HG02759 (cell line): Measurements from ENCODE around the gene TMCC1.
A peak's percentile ranks its signal among the peaks of the same experiment; 100 is the strongest.
"Not testable (repeated sequence)": the region's sequence is repeated elsewhere in the genome, so short reads cannot be mapped to it uniquely, and the experiment has no call there.

Source experiments
- ATAC-seq: cut with Tn5 transposase; IDR thresholded peaks from one replicate; pipeline ENCODE4 v1.9.1; 2021; ENCODE audit warnings: mild to moderate bottlenecking, moderate library complexity; ENCODE audit not compliant: unreplicated experiment

Gene TMCC1

DNA sequence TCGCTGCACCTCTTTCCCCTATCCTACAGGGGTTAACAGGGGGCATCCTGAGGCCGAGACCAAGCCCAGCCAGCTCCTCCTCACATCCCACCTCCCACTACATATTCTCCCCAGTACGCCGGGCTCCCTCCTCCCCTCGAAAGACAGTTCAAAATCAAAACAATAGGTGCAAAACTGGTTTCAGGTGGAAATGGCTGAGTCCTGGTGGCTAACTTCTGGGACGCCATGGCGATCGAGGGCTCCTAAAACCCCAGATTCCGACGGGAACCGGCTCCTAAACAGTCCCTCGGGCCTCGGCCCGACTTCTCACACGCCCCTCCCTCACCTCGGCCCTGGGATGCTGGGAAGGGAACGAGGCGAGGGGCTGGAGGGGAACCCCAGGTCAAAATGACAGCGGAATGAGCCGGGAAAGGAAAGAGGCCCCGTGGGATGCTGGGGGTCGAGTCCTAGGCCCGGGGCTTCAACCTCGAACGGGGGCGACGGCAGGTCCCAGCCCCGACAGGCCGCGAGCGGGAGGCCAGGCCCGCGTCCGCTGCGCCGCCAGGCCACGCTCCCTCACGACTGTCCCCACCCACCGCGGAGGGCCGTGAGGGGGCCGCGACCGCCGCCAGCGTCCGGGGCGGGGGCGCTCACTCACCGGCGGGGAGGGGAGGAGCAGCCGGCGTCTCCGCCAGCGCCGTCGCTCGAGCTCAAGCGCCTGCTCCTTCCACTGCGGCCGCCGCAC lies 492 bp downstream of the TMCC1 start:
- ATAC-seq: peak; percentile 74

GRCh38 chr3:129892486-129892856 lies 1.0 kb downstream of the TMCC1 start:
- no peak for ATAC-seq

GRCh38 chr3:129890891-129891290 lies 2.6 kb downstream of the TMCC1 start:
- ATAC-seq: no peak

DNA sequence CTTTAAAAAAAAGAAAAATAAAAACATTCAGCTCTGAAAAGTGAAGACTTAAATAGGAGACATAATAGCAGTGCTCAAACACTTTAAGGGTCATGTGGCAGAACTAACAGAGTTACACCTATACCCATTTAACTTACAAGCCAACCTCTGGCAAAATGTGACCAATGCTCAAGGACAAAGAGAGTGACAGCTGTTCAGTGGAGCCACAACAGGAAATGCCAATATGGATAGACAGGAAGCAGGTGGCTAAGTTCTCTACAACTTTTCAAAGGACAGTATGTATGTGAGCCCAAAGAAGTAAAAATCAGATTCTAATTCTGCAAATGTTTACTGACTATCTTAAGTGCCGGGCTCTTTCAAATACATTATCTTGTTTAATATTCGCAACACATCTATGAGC lies 3.4 kb downstream of the TMCC1 start:
- ATAC-seq: no peak

- no peak for ATAC-seq
Measured at GRCh38 chr3:129888771-129889170, 4.7 kb downstream of the TMCC1 start.

DNA sequence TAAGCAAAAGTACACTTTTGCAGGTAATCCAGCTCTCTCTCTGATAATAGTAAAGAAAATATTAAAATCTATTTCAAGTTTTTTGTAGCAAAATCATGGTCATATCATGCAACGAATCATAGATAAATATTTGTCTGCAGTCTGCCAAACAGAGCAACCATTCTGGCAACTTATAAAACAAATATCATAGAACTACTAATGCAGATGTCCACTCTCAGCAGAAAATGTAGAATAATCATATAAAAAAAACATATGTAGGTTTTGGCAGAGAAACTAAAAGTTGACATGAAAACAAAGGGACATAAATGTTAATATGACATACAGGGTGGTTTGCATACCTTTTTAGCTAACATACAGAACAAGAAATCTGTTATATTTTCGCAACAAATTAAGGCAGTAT lies 12.2 kb downstream of the TMCC1 start:
- no peak for ATAC-seq

GRCh38 chr3:129878355-129878754 lies 15.2 kb downstream of the TMCC1 start:
- no peak for ATAC-seq

DNA sequence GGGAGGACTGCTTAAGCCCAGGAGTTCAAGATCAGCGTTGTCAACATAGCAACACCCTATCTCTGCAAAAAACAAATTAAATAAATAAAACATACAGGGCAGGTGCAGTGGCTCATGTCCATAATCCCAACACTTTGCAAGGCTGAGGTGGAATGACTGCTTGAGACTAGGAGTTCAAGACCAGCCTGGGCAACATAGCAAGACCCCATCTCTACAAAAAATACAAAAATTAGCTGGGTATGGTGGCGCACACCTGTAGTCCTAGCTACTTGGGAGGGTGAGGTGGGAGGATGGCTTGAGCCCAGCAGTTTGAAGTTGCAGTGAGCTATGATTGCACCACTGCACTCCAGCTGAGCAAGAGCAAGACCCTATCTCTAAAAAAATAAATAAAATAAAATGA lies 19.0 kb downstream of the TMCC1 start:
- not testable (repeated sequence) for ATAC-seq

- ATAC-seq: no peak
Measured at GRCh38 chr3:129868912-129869311, 24.6 kb downstream of the TMCC1 start.

- no peak for ATAC-seq
Measured at GRCh38 chr3:129867506-129868124, 25.9 kb downstream of the TMCC1 start.

GRCh38 chr3:129865806-129866205 lies 27.7 kb downstream of the TMCC1 start:
- ATAC-seq: no peak

DNA sequence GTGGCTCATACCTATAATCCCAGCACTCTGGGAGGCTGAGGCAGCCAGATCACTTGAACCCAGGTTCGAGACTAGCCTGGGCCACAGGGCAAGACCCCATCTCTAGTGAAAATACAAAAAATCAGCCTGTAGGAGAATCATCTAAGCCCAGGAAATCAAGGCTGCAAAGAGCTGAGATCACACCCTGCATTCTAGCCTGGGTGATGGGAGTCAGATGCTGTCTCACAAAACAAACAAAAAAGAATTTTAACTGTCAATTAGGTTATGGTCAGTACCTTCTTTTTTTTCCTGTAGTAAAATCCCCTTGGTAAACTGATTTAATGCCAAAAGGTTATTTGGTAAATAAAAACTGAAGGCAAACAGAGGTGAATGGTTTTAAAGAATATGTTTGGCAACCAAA lies 29.0 kb downstream of the TMCC1 start:
- no peak for ATAC-seq

DNA sequence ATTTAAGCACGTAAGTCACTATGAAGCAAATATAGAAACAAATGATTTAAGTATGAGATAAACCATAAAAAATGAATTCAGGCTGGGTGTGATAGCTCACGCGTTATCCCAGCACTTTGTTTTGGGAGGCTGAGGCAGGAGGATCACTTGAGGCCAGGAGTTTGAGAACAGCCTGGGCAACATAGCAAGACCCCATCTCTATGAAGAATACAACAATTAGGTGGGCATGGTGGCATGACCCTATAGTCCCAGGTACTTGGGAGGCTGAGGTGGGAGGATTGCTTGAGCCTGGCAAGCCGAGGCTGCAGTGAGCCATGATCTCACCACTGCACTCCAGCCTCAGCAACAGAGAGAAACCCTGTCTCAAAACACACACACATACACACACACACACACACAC lies 34.2 kb downstream of the TMCC1 start:
- ATAC-seq: no peak

DNA sequence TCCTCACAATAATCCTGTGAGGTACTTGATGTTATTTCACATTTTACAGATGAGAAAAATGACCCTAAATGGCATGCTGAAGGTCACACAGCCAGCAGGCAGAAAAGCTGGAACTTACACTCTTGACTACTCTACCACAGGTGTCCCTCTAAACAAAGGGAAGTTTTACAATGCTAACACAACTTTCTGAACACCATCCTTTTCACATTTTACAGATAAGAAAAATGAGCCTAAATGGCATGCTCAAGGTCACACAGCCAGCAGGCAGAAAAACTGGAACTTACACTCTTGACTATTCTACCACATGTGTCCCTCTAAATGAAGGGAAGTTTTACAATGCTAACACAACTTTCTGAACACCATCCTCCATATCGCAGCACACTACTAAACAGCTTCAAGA lies 35.6 kb downstream of the TMCC1 start:
- ATAC-seq: no peak

DNA sequence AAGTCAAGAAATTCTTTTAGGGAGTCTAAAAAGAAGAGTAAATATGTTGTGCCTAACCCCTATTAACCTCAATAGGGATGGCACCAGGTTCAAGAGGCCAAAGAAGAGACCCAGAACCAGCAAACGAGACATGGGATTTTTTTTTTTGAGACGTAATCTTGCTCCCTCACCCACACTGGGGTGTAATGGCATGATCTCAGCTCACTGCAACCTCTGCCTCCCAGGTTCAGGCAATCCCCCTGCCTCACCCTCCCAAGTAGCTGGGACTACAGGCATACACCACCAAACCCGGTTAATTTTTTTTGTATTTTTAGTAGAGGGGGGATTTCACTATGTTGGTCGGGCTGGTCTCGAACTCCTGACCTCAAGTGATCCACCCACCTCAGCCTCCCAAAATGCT lies 36.7 kb downstream of the TMCC1 start:
- ATAC-seq: not testable (repeated sequence)

GRCh38 chr3:129855832-129856419 lies 37.6 kb downstream of the TMCC1 start:
- no peak for ATAC-seq

- no peak for ATAC-seq
Measured at GRCh38 chr3:129855170-129855831, 38.2 kb downstream of the TMCC1 start.

DNA sequence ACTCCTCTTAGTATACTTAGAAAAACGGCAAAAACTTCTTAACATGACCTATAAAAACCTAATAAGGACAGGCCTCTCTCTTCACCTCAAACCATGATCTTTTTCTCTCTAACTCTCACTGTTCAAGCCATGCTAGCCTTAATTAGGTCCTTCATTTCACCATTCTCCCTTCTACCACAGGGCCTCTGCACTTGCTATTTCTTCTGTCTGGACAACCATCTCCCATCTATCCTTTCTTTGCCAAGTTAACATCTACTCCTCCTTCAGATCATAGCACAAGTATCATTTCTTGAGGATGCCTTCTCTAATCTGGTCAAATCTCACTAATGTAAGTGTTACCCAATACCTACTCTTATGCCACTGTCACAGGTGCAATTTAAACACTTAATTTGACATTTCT lies 39.1 kb downstream of the TMCC1 start:
- no peak for ATAC-seq

GRCh38 chr3:129845956-129846355 lies 47.6 kb downstream of the TMCC1 start:
- no peak for ATAC-seq

GRCh38 chr3:129840707-129841360 lies 52.7 kb downstream of the TMCC1 start:
- ATAC-seq: no peak

DNA sequence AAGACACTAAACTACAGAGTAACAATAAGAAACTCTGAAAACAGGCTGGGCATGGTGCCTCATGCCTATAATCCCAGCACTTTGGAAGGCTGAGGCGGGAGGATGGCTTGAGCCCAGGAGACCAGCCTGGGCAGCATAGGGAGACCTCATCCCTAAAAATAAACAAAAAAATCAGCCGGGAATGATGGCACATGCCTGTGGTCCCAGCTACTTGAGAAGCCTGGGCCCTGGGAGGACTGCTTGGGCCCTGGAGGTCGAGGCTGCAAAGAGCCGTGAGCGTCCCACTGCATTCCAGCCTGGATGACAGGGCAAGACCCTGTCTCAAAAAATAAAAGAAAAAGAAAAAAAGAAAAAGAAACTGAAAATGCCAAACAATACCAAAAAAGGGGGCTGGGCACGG lies 55.4 kb downstream of the TMCC1 start:
- no peak for ATAC-seq
